GM20431 (cell line): ENCODE measurements around the gene KCNMB2.

Source experiments
- in situ Hi-C: fragments of 300-500 bp; cut with MseI, MboI; formaldehyde crosslinking; loops from one replicate; pipeline ENCODE4 v1.15.0; 2020; ENCODE audit warnings: low sequenced_read_pairs; ENCODE audit not compliant: unreplicated experiment

The KCNMB2 gene

GRCh38 chr3:178562947-178563232, 26.7 kb downstream of the KCNMB2 start:
- in situ Hi-C loops, result no loop called here

- in situ Hi-C loops, result no loop called here
Measured at GRCh38 chr3:178567611-178568010, 31.4 kb downstream of the KCNMB2 start.

GRCh38 chr3:178568155-178568731, 32.0 kb downstream of the KCNMB2 start:
- in situ Hi-C loops, result no loop called here

- in situ Hi-C loops, result no loop called here
Measured at GRCh38 chr3:178568911-178569310, 32.7 kb downstream of the KCNMB2 start.

GRCh38 chr3:178569826-178570225, 33.6 kb downstream of the KCNMB2 start:
- in situ Hi-C loops, result no loop called here

- in situ Hi-C loops, result no loop called here
Measured at GRCh38 chr3:178583963-178584575, 47.8 kb downstream of the KCNMB2 start.

GRCh38 chr3:178584722-178585380, 48.6 kb downstream of the KCNMB2 start:
- in situ Hi-C loops, result no loop called here

- in situ Hi-C loops, result no loop called here
Measured at GRCh38 chr3:178585454-178585853, 49.2 kb downstream of the KCNMB2 start.

GRCh38 chr3:178586076-178586475, 49.8 kb downstream of the KCNMB2 start:
- in situ Hi-C loops, result no loop called here

GRCh38 chr3:178588628-178589027, 52.4 kb downstream of the KCNMB2 start:
- in situ Hi-C loops, result no loop called here

- in situ Hi-C loops, result no loop called here
Measured at GRCh38 chr3:178593786-178594185, 57.5 kb downstream of the KCNMB2 start.

GRCh38 chr3:178597371-178597770, 61.1 kb downstream of the KCNMB2 start:
- in situ Hi-C loops, result no loop called here

GRCh38 chr3:178602856-178603255, 66.6 kb downstream of the KCNMB2 start:
- in situ Hi-C loops, result no loop called here

- in situ Hi-C loops, result no loop called here
Measured at GRCh38 chr3:178603735-178604134, 67.5 kb downstream of the KCNMB2 start.

- in situ Hi-C loops, result no loop called here
Measured at GRCh38 chr3:178618197-178618596, 82.0 kb downstream of the KCNMB2 start.

GRCh38 chr3:178618896-178619295, 82.7 kb downstream of the KCNMB2 start:
- in situ Hi-C loops, result no loop called here

GRCh38 chr3:178623666-178624255, 87.5 kb downstream of the KCNMB2 start:
- in situ Hi-C loops, result no loop called here

GRCh38 chr3:178624276-178624675, 88.0 kb downstream of the KCNMB2 start:
- in situ Hi-C loops, result no loop called here

- in situ Hi-C loops, result no loop called here
Measured at GRCh38 chr3:178625053-178625600, 88.9 kb downstream of the KCNMB2 start.

GRCh38 chr3:178628037-178628436, 91.8 kb downstream of the KCNMB2 start:
- in situ Hi-C loops, result no loop called here
